ENCODE results near the gene ERCC8. TPM values are rescaled to one million over a fixed set of nuclear protein-coding genes. Genes with fewer than 3 reads are reported as not detected.

ERCC8 gene
- total and polyA plus RNA-seq, 2 of the 13 experiments (the other 11 are each of a cell fraction or from before 2014, with no cell fraction given), result 24.4 to 35.2 TPM

DNA sequence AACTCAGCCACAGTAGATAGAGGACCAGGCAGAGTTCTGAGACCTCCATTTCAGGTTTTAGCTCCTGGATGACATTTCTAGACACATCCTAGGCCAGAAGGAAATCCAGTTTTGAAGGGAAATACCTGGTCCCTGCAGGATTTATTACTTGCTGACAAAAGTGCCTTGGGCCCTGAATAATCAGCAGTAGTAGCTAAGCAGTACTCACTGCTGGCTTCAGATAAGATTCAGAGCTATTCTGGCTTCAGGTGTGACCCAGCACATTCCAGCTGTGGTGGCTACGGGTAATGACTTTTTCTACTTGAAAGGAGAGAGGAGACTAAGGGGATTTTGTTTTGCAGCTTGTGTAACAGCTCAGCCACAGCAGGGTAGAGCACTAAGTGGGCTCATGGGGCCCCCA, 34.1 kb upstream of the ERCC8 start (continued):
- TF ChIP-seq ZKSCAN8 (CRISPR knock-in tag; IDR thresholded peaks at IDR 0.05; ENCODE audit: borderline replicate concordance), result no peak
- TF ChIP-seq ZNF205 (CRISPR knock-in tag; IDR thresholded peaks at IDR 0.05), result no peak
- TF ChIP-seq PAX8 (CRISPR knock-in tag; IDR thresholded peaks at IDR 0.05; ENCODE audit: borderline replicate concordance), result no peak
- no peak for TF ChIP-seq HNRNPLL (IDR thresholded peaks at IDR 0.05; ENCODE audit: low read depth, low read length, poor library complexity, severe bottlenecking)

GRCh38 chr5:60977956-60978737, 33.3 kb upstream of the ERCC8 start:
- no peaks in the 10 kb centered on the region for H4K20me1 ChIP-seq (ENCODE audit: insufficient read depth, low read length)
- H3K4me2 ChIP-seq (ENCODE audit: low read depth, low read length), result no peak overlapping the region
- no peak overlapping the region for H3K9ac ChIP-seq (ENCODE audit: insufficient read depth, low read depth, low read length)
- POLR2A ChIA-PET, result no interaction called here
- intact Hi-C loops (cut with micrococcal nuclease; ENCODE audit: unreplicated experiment) (no loop called here), in situ Hi-C loops (cut with HindIII; ENCODE audit: extremely low pct_ligation_motif_present, low pct_unique_long_range_greater_than_20kb) (no loop called here)
- H3K4me3 ChIP-seq (replicated peaks in 1 of 3; ENCODE audit: insufficient read depth in 1 of 3, low read depth in 2 of 3, low read length in 3 of 3), result no peak overlapping the region
- H3K36me3 ChIP-seq (replicated peaks in 1 of 2; ENCODE audit: control insufficient read depth in 1 of 2, insufficient read depth in 2 of 2, low read length in 2 of 2), result no peaks in the 10 kb centered on the region
- no peaks in the 10 kb centered on the region for H3K27me3 ChIP-seq (ENCODE audit: control insufficient read depth in 1 of 2, insufficient read depth in 2 of 2, low read length in 2 of 2)
- BruUV-seq (replicated peaks), result no TSS peak
- no peak for FAIRE-seq
- H3K79me2 ChIP-seq (ENCODE audit: insufficient read depth, low read length), result peaks cover 14% of the 10 kb centered on the region
- no peak for DNase-seq (ENCODE audit: low spot score)
- TF ChIP-seq BRD4 (CRISPR knock-in tag; IDR thresholded peaks at IDR 0.05) (no peak), ZFP37 (CRISPR knock-in tag; IDR thresholded peaks at IDR 0.05; ENCODE audit: borderline replicate concordance) (no peak)
- WGBS (ENCODE audit: low lambda C conversion rate), result 94% methylated on average over 8 of the region's 9 CpGs
- no peak overlapping the region for H3K27ac ChIP-seq (ENCODE audit: extremely low read length, insufficient read depth, low read length)
- H2AFZ ChIP-seq (ENCODE audit: low read length), result no peak overlapping the region
- no peaks in the 10 kb centered on the region for H3K9me3 ChIP-seq (ENCODE audit: low read length)
- CTCF ChIA-PET (ENCODE audit: low intra/inter-chr PET ratio, low total read pairs), result no interaction called here
- H3K4me1 ChIP-seq (ENCODE audit: insufficient read depth, low read length), result peaks cover 12% of the 10 kb centered on the region; the same call in 1 of the 2 replicates
- no peak for ATAC-seq

- no peak for DNase-seq (ENCODE audit: low spot score)
- TF ChIP-seq ZBTB21 (CRISPR knock-in tag; IDR thresholded peaks at IDR 0.05) (no peak), CHCHD3 (CRISPR knock-in tag; IDR thresholded peaks at IDR 0.05) (no peak), CSRNP1 (CRISPR knock-in tag; IDR thresholded peaks at IDR 0.05) (no peak), NR2F1 (CRISPR knock-in tag; IDR thresholded peaks at IDR 0.05) (no peak)
- TF ChIP-seq, protein P1, sequence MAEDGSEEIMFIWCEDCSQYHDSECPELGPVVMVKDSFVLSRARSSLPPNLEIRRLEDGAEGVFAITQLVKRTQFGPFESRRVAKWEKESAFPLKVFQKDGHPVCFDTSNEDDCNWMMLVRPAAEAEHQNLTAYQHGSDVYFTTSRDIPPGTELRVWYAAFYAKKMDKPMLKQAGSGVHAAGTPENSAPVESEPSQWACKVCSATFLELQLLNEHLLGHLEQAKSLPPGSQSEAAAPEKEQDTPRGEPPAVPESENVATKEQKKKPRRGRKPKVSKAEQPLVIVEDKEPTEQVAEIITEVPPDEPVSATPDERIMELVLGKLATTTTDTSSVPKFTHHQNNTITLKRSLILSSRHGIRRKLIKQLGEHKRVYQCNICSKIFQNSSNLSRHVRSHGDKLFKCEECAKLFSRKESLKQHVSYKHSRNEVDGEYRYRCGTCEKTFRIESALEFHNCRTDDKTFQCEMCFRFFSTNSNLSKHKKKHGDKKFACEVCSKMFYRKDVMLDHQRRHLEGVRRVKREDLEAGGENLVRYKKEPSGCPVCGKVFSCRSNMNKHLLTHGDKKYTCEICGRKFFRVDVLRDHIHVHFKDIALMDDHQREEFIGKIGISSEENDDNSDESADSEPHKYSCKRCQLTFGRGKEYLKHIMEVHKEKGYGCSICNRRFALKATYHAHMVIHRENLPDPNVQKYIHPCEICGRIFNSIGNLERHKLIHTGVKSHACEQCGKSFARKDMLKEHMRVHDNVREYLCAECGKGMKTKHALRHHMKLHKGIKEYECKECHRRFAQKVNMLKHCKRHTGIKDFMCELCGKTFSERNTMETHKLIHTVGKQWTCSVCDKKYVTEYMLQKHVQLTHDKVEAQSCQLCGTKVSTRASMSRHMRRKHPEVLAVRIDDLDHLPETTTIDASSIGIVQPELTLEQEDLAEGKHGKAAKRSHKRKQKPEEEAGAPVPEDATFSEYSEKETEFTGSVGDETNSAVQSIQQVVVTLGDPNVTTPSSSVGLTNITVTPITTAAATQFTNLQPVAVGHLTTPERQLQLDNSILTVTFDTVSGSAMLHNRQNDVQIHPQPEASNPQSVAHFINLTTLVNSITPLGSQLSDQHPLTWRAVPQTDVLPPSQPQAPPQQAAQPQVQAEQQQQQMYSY (CRISPR knock-in tag; IDR thresholded peaks at IDR 0.05), result no peak
Observed at GRCh38 chr5:60972231-60972630, 27.4 kb upstream of the ERCC8 start.

More at GRCh38 chr5:60972231-60972630, 27.4 kb upstream of the ERCC8 start:
- Histone ChIP-seq H3K27ac (ENCODE audit: extremely low read length, insufficient read depth, low read length) (no peak overlapping the region), H3K27me3 (ENCODE audit: control insufficient read depth in 1 of 2, insufficient read depth in 2 of 2, low read length in 2 of 2) (no peaks in the 10 kb centered on the region), H3K9me3 (ENCODE audit: low read length) (peaks cover 2% of the 10 kb centered on the region; the same call in 1 of the 2 replicates), H3K4me1 (ENCODE audit: insufficient read depth, low read length) (no peaks in the 10 kb centered on the region), H3K4me2 (ENCODE audit: low read depth, low read length) (no peak overlapping the region), H3K9ac (ENCODE audit: insufficient read depth, low read depth, low read length) (no peak overlapping the region), H3K79me2 (ENCODE audit: insufficient read depth, low read length) (peaks cover 35% of the 10 kb centered on the region), H3K4me3 (replicated peaks in 1 of 3; ENCODE audit: insufficient read depth in 1 of 3, low read depth in 2 of 3, low read length in 3 of 3) (no peak overlapping the region), H3K36me3 (replicated peaks in 1 of 2; ENCODE audit: control insufficient read depth in 1 of 2, insufficient read depth in 2 of 2, low read length in 2 of 2) (no peaks in the 10 kb centered on the region), H2AFZ (ENCODE audit: low read length) (no peak overlapping the region), H4K20me1 (ENCODE audit: insufficient read depth, low read length) (no peaks in the 10 kb centered on the region)
- intact Hi-C loops (cut with micrococcal nuclease; ENCODE audit: unreplicated experiment) (no loop called here), in situ Hi-C loops (cut with HindIII; ENCODE audit: extremely low pct_ligation_motif_present, low pct_unique_long_range_greater_than_20kb) (loop anchor here (25.0 kb wide), 1 partner anchor 965 kb away; no protein-coding TSS in a partner anchor)
- CTCF ChIA-PET (ENCODE audit: low intra/inter-chr PET ratio, low total read pairs), result no interaction called here
- ATAC-seq, result no peak
- BruUV-seq (replicated peaks), result no TSS peak
- 96% methylated on average over 3 of the region's 3 CpGs for WGBS (ENCODE audit: low lambda C conversion rate)
- FAIRE-seq, result no peak
- POLR2A ChIA-PET, result no interaction called here
